ENCODE results near the gene PEA15. TPM values are rescaled to one million over a fixed set of nuclear protein-coding genes. Genes with fewer than 3 reads are reported as not detected.

PEA15 gene
- total and polyA plus RNA-seq, 2 of the 8 experiments (the other 6 are each of a cell fraction or from before 2014, with no cell fraction given) = 71.3 to 75.1 TPM

DNA sequence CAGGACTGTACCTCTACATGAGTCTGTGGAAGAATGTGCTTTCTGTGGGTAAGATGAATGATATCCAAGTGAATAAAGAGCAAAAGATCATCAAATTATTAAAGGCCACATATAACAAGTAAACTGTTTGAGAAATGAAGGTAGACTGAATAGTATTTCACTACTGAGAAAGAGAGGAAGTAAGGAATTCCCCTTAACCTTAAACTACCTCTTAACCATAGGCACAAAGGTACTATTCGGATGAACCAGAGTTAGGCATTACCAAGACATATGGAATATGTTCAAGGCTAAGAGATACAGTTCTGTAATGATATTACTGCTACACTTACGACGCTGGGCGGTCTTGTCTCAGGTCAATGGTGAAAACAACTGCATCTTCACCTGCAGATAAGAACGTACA lies 31.6 kb downstream of the PEA15 start:
- Histone ChIP-seq H2BK12ac (ENCODE audit: low read depth, low read length) (no peak overlapping the region), H3K36me3 (ENCODE audit: control insufficient read depth in 2 of 4, insufficient read depth in 4 of 4, low read length in 3 of 4) (peaks cover 11 to 63% (median 48%) of the 10 kb centered on the region in 4 experiments)
- CTCF ChIA-PET (ENCODE audit: partially characterized antibody) = interaction anchor here (0.7 kb wide), 1 partner anchor 10 kb away, joined by 3 read pairs; no protein-coding TSS in a partner anchor
- TF ChIP-seq HDAC6 (IDR thresholded peaks at IDR 0.05; ENCODE audit: low read depth, low read length) (no peak), RNF2 (IDR thresholded peaks at IDR 0.05; ENCODE audit: borderline replicate concordance, low read depth, low read length, missing control alignments, poor library complexity, severe bottlenecking) (no peak)

More for the DNA sequence above, 31.6 kb downstream of the PEA15 start:
- H3K9me3 ChIP-seq (ENCODE audit: insufficient read depth in 2 of 2, low read depth in 1 of 2, low read length in 1 of 2) = no peaks in the 10 kb centered on the region
- H2BK20ac ChIP-seq (ENCODE audit: low read length) = no peak overlapping the region
- no peaks in the 10 kb centered on the region for H3K27me3 ChIP-seq (replicated peaks in 1 of 4; ENCODE audit: control insufficient read depth in 3 of 4, extremely low read depth in 1 of 4, insufficient read depth in 3 of 4, low read length in 3 of 4)
- H2BK15ac ChIP-seq (ENCODE audit: low read length) = no peak overlapping the region
- H2BK5ac ChIP-seq (ENCODE audit: low read depth, low read length) = no peak overlapping the region
- H3K4me3 ChIP-seq (ENCODE audit: extremely low read depth in 1 of 4, insufficient read depth in 2 of 4, low read depth in 3 of 4, low read length in 4 of 4) = no peak overlapping the region
- no peak overlapping the region for H4K91ac ChIP-seq (replicated peaks; ENCODE audit: insufficient read length, low read length)
- H3K4ac ChIP-seq (replicated peaks; ENCODE audit: insufficient read length, low read depth, low read length) = no peak overlapping the region
- no peak overlapping the region for H3K23ac ChIP-seq (ENCODE audit: insufficient read length)
- no peak for DNase-seq (ENCODE audit: low read depth in 1 of 2, low spot score in 2 of 2)
- no peaks in the 10 kb centered on the region for H3K23me2 ChIP-seq (ENCODE audit: low read depth, low read length)
- no peak overlapping the region for H4K5ac ChIP-seq (ENCODE audit: insufficient read length, low read depth, low read length)
- no peak overlapping the region for H2AFZ ChIP-seq (ENCODE audit: low read length)
- H2BK120ac ChIP-seq (replicated peaks; ENCODE audit: low read depth, low read length) = no peak overlapping the region
- H2AK5ac ChIP-seq (ENCODE audit: low read depth, low read length) = no peak overlapping the region
- no peaks in the 10 kb centered on the region for H3K79me2 ChIP-seq (ENCODE audit: control insufficient read depth in 1 of 2, insufficient read depth in 2 of 2, low read length in 2 of 2)
- peaks cover 2 to 3% of the 10 kb centered on the region in 2 experiments for H4K20me1 ChIP-seq (replicated peaks in 1 of 2; ENCODE audit: control insufficient read depth in 1 of 2, insufficient read depth in 2 of 2, low read length in 2 of 2)
- 90% methylated on average over 5 of the region's 5 CpGs; no CpG with 5 or more reads in 1 of the 2 experiments for WGBS, 2 experiments (ENCODE audit: extremely low coverage in 1 of 2, insufficient coverage in 1 of 2, insufficient read length in 1 of 2, insufficient replicate concordance in 2 of 2, low coverage in 1 of 2, low lambda C conversion rate in 2 of 2, missing lambda C conversion rate in 1 of 2)
- no peaks in the 10 kb centered on the region for H3K4me1 ChIP-seq (replicated peaks in 1 of 4; ENCODE audit: control insufficient read depth in 3 of 4, insufficient read depth in 4 of 4, low read length in 3 of 4)
- no peak overlapping the region for H4K8ac ChIP-seq (ENCODE audit: extremely low read depth, insufficient read depth, low read length)
- no peak overlapping the region for H3K4me2 ChIP-seq (ENCODE audit: insufficient read depth in 1 of 2, low read depth in 2 of 2, low read length in 2 of 2)
- H3K27ac ChIP-seq (ENCODE audit: low read depth, low read length) = no peak overlapping the region
- H3K18ac ChIP-seq (ENCODE audit: extremely low read depth, low read length) = no peak overlapping the region
- H3K14ac ChIP-seq (ENCODE audit: insufficient read length) = no peak overlapping the region
- FAIRE-seq = no peak
- H3K56ac ChIP-seq (replicated peaks; ENCODE audit: insufficient read length, low read depth, low read length) = no peak overlapping the region
- H3K9ac ChIP-seq (replicated peaks in 1 of 4; ENCODE audit: extremely low read depth in 1 of 4, low read depth in 3 of 4, low read length in 3 of 4) = no peak overlapping the region
- POLR2A ChIA-PET (ENCODE audit: partially characterized antibody) = no interaction called here
- no peaks in the 10 kb centered on the region for H3K79me1 ChIP-seq (ENCODE audit: low read depth, low read length)
